ENCODE results near the gene ZNF805. TPM values are rescaled to one million over a fixed set of nuclear protein-coding genes. Genes with fewer than 3 reads are reported as not detected.

ZNF805 gene
- total and polyA plus RNA-seq, 2 of the 13 experiments (the other 11 are each of a cell fraction or from before 2014, with no cell fraction given): 5.1 to 12.8 TPM

GRCh38 chr19:57280165-57280961, 39.9 kb downstream of the ZNF805 start, which contains the start of gene ZNF460 (continued):
- TF ChIP-seq, protein P1, sequence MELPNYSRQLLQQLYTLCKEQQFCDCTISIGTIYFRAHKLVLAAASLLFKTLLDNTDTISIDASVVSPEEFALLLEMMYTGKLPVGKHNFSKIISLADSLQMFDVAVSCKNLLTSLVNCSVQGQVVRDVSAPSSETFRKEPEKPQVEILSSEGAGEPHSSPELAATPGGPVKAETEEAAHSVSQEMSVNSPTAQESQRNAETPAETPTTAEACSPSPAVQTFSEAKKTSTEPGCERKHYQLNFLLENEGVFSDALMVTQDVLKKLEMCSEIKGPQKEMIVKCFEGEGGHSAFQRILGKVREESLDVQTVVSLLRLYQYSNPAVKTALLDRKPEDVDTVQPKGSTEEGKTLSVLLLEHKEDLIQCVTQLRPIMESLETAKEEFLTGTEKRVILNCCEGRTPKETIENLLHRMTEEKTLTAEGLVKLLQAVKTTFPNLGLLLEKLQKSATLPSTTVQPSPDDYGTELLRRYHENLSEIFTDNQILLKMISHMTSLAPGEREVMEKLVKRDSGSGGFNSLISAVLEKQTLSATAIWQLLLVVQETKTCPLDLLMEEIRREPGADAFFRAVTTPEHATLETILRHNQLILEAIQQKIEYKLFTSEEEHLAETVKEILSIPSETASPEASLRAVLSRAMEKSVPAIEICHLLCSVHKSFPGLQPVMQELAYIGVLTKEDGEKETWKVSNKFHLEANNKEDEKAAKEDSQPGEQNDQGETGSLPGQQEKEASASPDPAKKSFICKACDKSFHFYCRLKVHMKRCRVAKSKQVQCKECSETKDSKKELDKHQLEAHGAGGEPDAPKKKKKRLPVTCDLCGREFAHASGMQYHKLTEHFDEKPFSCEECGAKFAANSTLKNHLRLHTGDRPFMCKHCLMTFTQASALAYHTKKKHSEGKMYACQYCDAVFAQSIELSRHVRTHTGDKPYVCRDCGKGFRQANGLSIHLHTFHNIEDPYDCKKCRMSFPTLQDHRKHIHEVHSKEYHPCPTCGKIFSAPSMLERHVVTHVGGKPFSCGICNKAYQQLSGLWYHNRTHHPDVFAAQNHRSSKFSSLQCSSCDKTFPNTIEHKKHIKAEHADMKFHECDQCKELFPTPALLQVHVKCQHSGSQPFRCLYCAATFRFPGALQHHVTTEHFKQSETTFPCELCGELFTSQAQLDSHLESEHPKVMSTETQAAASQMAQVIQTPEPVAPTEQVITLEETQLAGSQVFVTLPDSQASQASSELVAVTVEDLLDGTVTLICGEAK (IDR thresholded peaks at IDR 0.05): peak; percentile 35; the same call in 1 of the 2 replicates
- TF ChIP-seq, protein P1 (CRISPR knock-in tag; IDR thresholded peaks at IDR 0.05): peak; percentile 24; the same call in 1 of the 2 replicates
- TF ChIP-seq CBX5 (CRISPR knock-in tag; IDR thresholded peaks at IDR 0.05; ENCODE audit: borderline replicate concordance) (peak; percentile 41; the same call in 1 of the 2 replicates), GATAD1 (CRISPR knock-in tag; IDR thresholded peaks at IDR 0.05) (peak; percentile 95), SAFB2 (CRISPR knock-in tag; IDR thresholded peaks at IDR 0.05; ENCODE audit: borderline replicate concordance, low read depth) (peak; percentile 19; the same call in 1 of the 2 replicates), ZNF7 (CRISPR knock-in tag; IDR thresholded peaks at IDR 0.05) (no peak), TAF15 (IDR thresholded peaks at IDR 0.05; ENCODE audit: low read depth, low read length, poor library complexity, severe bottlenecking) (no peak), SAP130 (CRISPR knock-in tag; IDR thresholded peaks at IDR 0.05; ENCODE audit: low read depth) (peak; percentile 80), YEATS2 (CRISPR knock-in tag; IDR thresholded peaks at IDR 0.05; ENCODE audit: borderline replicate concordance) (peak; percentile 85), TEAD2 (CRISPR knock-in tag; IDR thresholded peaks at IDR 0.05) (no peak), SOX6 (IDR thresholded peaks at IDR 0.05) (no peak), SOX6 (CRISPR knock-in tag; IDR thresholded peaks at IDR 0.05) (peak; percentile 48; the same call in 1 of the 2 replicates), KMT2A (CRISPR knock-in tag; IDR thresholded peaks at IDR 0.05) (peak; percentile 74), HOXA5 (CRISPR knock-in tag; IDR thresholded peaks at IDR 0.05) (peak; percentile 72; the same call in 1 of the 2 replicates), ZMAT5 (CRISPR knock-in tag; IDR thresholded peaks at IDR 0.05; ENCODE audit: borderline replicate concordance, low read depth) (no peak), ZNF367 (CRISPR knock-in tag; IDR thresholded peaks at IDR 0.05; ENCODE audit: borderline replicate concordance) (no peak), KAT8 (CRISPR knock-in tag; IDR thresholded peaks at IDR 0.05) (peak; percentile 94), BHLHE40 (IDR thresholded peaks at IDR 0.05; ENCODE audit: low read length) (0 out of 2 replicates have a peak, but pooled peaks have one; percentile 13), MEF2D (CRISPR knock-in tag; IDR thresholded peaks at IDR 0.05) (peak; percentile 23; the same call in 1 of the 2 replicates), NKX3-1 (CRISPR knock-in tag; IDR thresholded peaks at IDR 0.05) (no peak)
- TF ChIP-seq, protein P2, sequence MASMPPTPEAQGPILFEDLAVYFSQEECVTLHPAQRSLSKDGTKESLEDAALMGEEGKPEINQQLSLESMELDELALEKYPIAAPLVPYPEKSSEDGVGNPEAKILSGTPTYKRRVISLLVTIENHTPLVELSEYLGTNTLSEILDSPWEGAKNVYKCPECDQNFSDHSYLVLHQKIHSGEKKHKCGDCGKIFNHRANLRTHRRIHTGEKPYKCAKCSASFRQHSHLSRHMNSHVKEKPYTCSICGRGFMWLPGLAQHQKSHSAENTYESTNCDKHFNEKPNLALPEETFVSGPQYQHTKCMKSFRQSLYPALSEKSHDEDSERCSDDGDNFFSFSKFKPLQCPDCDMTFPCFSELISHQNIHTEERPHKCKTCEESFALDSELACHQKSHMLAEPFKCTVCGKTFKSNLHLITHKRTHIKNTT (CRISPR knock-in tag; IDR thresholded peaks at IDR 0.05): no peak

All from HepG2 (cell line).